HEK293 (cell line): ENCODE results near the gene SPTLC2.

Source experiments
- CTCF ChIA-PET: fragments of 350-600 bp; formaldehyde crosslinking; extraction: SDS; loops from one replicate; lab custom pipeline; 2021; ENCODE audit warnings: antibody characterized with exemption; lab: Yijun Ruan, JAX
- POLR2A ChIA-PET: fragments of 300-600 bp; formaldehyde crosslinking; extraction: SDS; loops from one replicate; lab custom pipeline; 2020; ENCODE audit warnings: antibody characterized with exemption, inconsistent platforms; lab: Yijun Ruan, JAX
- H3K27ac ChIP-seq: fragments of 200-500 bp; sonication (Bioruptor generic); 2 replicates; pipeline ENCODE4 v1.5.1; 2014; ENCODE audit warnings: low read depth, low read length, control low read depth, inconsistent platforms; ENCODE audit errors: extremely low read depth
- H3K36me3 ChIP-seq, 2 experiments: fragments of 200-500 bp in 1 of 2; sonication (Bioruptor generic) in 1 of 2; 1 replicate in 1 of 2; 2 replicates in 1 of 2; pipeline ENCODE4 v1.5.1; 2014 to 2017; ENCODE audit warnings: inconsistent platforms in 2 of 2, low read length in 2 of 2; ENCODE audit not compliant: control insufficient read depth in 2 of 2, insufficient read depth in 1 of 2
- H3K4me1 ChIP-seq: fragments of 200-500 bp; sonication (Bioruptor generic); 2 replicates; pipeline ENCODE4 v1.5.1; 2014; ENCODE audit warnings: mild to moderate bottlenecking, low read length, inconsistent platforms; ENCODE audit not compliant: control insufficient read depth, insufficient read depth
- H3K4me3 ChIP-seq: 2 replicates; pipeline ENCODE4 v1.5.1; 2011; ENCODE audit warnings: low read depth, mild to moderate bottlenecking, control low read depth, low read length, moderate library complexity
- H3K9me3 ChIP-seq: fragments of 200-500 bp; sonication (Bioruptor generic); 2 replicates; pipeline ENCODE4 v1.5.1; 2014; ENCODE audit warnings: low read depth, low read length, inconsistent platforms; ENCODE audit not compliant: control insufficient read depth, insufficient read depth
- BCL11A ChIP-seq: fragments of 450-650 bp; formaldehyde crosslinking; IDR thresholded peaks from 2 replicates; pipeline ENCODE4 v1.5.1; 2016; ENCODE audit warnings: low read depth, missing biosample characterization, missing genetic modification characterization
- EGR2 ChIP-seq: fragments of 450-650 bp; formaldehyde crosslinking; IDR thresholded peaks from 2 replicates; pipeline ENCODE4 v1.5.1; 2016; ENCODE audit warnings: low read depth, missing biosample characterization, missing genetic modification characterization
- HOXC10 ChIP-seq: sonication (generic); formaldehyde crosslinking; IDR thresholded peaks from 2 replicates; pipeline ENCODE4 v1.8.1; 2023; ENCODE audit warnings: mild to moderate bottlenecking, missing genetic modification reagents
- PRDM10 ChIP-seq: fragments of 450-650 bp; formaldehyde crosslinking; IDR thresholded peaks from 2 replicates; pipeline ENCODE4 v1.5.1; 2016; ENCODE audit warnings: missing biosample characterization, missing genetic modification characterization
- REST ChIP-seq: fragments of 450-650 bp; formaldehyde crosslinking; IDR thresholded peaks from 2 replicates; pipeline ENCODE4 v1.5.1; 2016; ENCODE audit warnings: missing biosample characterization, missing genetic modification characterization
- TRIM28 ChIP-seq: IDR thresholded peaks from 2 replicates; pipeline ENCODE4 v1.6.1; 2011; ENCODE audit warnings: low read length, control low read depth, borderline replicate concordance
- WT1 ChIP-seq: fragments of 450-650 bp; formaldehyde crosslinking; IDR thresholded peaks from 2 replicates; pipeline ENCODE4 v1.5.1; 2016; ENCODE audit warnings: missing biosample characterization, missing genetic modification characterization
- ZBTB49 ChIP-seq: fragments of 450-650 bp; formaldehyde crosslinking; IDR thresholded peaks from 2 replicates; pipeline ENCODE4 v1.5.1; 2016; ENCODE audit warnings: missing biosample characterization, missing genetic modification characterization, low read depth
- ZIC2 ChIP-seq: fragments of 450-650 bp; formaldehyde crosslinking; IDR thresholded peaks from 2 replicates; pipeline ENCODE4 v1.5.1; 2016; ENCODE audit warnings: missing biosample characterization, missing genetic modification characterization
- ZNF16 ChIP-seq: fragments of 450-650 bp; formaldehyde crosslinking; IDR thresholded peaks from 2 replicates; pipeline ENCODE4 v1.5.1; 2016; ENCODE audit warnings: low read depth, missing biosample characterization, missing genetic modification characterization
- ZNF169 ChIP-seq: fragments of 450-650 bp; formaldehyde crosslinking; IDR thresholded peaks from 2 replicates; pipeline ENCODE4 v1.5.1; 2016; ENCODE audit warnings: missing biosample characterization, missing genetic modification characterization
- ZNF19 ChIP-seq: fragments of 450-650 bp; formaldehyde crosslinking; IDR thresholded peaks from 2 replicates; pipeline ENCODE4; 2016; ENCODE audit warnings: missing biosample characterization, missing genetic modification characterization, low read depth
- ZNF341 ChIP-seq: fragments of 450-650 bp; formaldehyde crosslinking; IDR thresholded peaks from 2 replicates; pipeline ENCODE4; 2016; ENCODE audit warnings: low read depth, missing biosample characterization, missing genetic modification characterization
- ZNF48 ChIP-seq: fragments of 450-650 bp; formaldehyde crosslinking; IDR thresholded peaks from 2 replicates; pipeline ENCODE4 v1.5.1; 2016; ENCODE audit warnings: missing biosample characterization, missing genetic modification characterization
- ZNF530 ChIP-seq: fragments of 450-650 bp; formaldehyde crosslinking; IDR thresholded peaks from 2 replicates; pipeline ENCODE4 v1.5.1; 2016; ENCODE audit warnings: low read depth, missing biosample characterization, missing genetic modification characterization
- ZNF549 ChIP-seq: fragments of 450-650 bp; IDR thresholded peaks from 2 replicates; pipeline ENCODE4 v1.5.1; 2018; ENCODE audit warnings: missing biosample characterization, missing genetic modification characterization, mild to moderate bottlenecking, inconsistent platforms, moderate library complexity
- ZNF596 ChIP-seq: fragments of 450-650 bp; IDR thresholded peaks from 2 replicates; pipeline ENCODE4 v1.5.0; 2018; ENCODE audit warnings: missing biosample characterization, mild to moderate bottlenecking, missing genetic modification characterization, moderate library complexity
- ZNF629 ChIP-seq: fragments of 450-650 bp; formaldehyde crosslinking; IDR thresholded peaks from 2 replicates; pipeline ENCODE4 v1.5.1; 2017; ENCODE audit warnings: missing biosample characterization, missing genetic modification characterization
- ZNF645 ChIP-seq: fragments of 450-650 bp; formaldehyde crosslinking; IDR thresholded peaks from 2 replicates; pipeline ENCODE4; 2016; ENCODE audit warnings: missing biosample characterization, missing genetic modification characterization
- ZNF704 ChIP-seq: fragments of 450-650 bp; formaldehyde crosslinking; IDR thresholded peaks from 2 replicates; pipeline ENCODE4 v1.5.1; 2016; ENCODE audit warnings: missing biosample characterization, missing genetic modification characterization
- ZSCAN18 ChIP-seq: fragments of 450-650 bp; formaldehyde crosslinking; IDR thresholded peaks from 2 replicates; pipeline ENCODE4 v1.5.1; 2016; ENCODE audit warnings: missing biosample characterization, missing genetic modification characterization
- ZSCAN23 ChIP-seq: fragments of 450-650 bp; formaldehyde crosslinking; IDR thresholded peaks from 2 replicates; pipeline ENCODE4 v1.5.1; 2016; ENCODE audit warnings: missing biosample characterization, missing genetic modification characterization

SPTLC2 gene

GRCh38 chr14:77570706-77571268 lies 45.6 kb downstream of the SPTLC2 start (continued):
- TF ChIP-seq ZNF169 (tag by site-specific recombination) (no peak), ZNF19 (tag by site-specific recombination) (no peak), ZNF48 (no peak), TRIM28 (no peak), ZNF629 (tag by site-specific recombination) (no peak), BCL11A (no peak), REST (tag by site-specific recombination) (no peak), ZNF530 (tag by site-specific recombination) (no peak), ZBTB49 (no peak), ZIC2 (tag by site-specific recombination) (peak; percentile 35; the same call in 1 of the 2 replicates), ZNF341 (no peak), WT1 (tag by site-specific recombination) (peak; percentile 75), ZNF596 (no peak), ZSCAN18 (tag by site-specific recombination) (no peak), EGR2 (no peak), PRDM10 (no peak)

- peaks cover 4% of the 10 kb centered on the region; the same call in 1 of the 2 replicates for H3K4me1 ChIP-seq
- no peak overlapping the region for H3K4me3 ChIP-seq
- H3K27ac ChIP-seq: no peak overlapping the region
- no peaks in the 10 kb centered on the region for H3K9me3 ChIP-seq
- ChIA-PET POLR2A (interaction anchor here (0.8 kb wide), 1 partner anchor 627 kb away, joined by 4 read pairs; no protein-coding TSS in a partner anchor), CTCF (interaction anchor here (0.6 to 1.7 kb wide), 4 partner anchors 14 to 265 kb away, joined by 3 to 6 read pairs (median 4); no protein-coding TSS in a partner anchor)
- H3K36me3 ChIP-seq: peaks cover 11 to 23% of the 10 kb centered on the region in 2 experiments
- TF ChIP-seq ZNF704 (tag by site-specific recombination) (no peak), ZNF549 (tag by site-specific recombination) (no peak), ZNF16 (tag by site-specific recombination) (no peak), HOXC10 (CRISPR knock-in tag) (no peak), ZSCAN23 (tag by site-specific recombination) (no peak), ZNF645 (no peak)
These were observed 50.5 kb downstream of the SPTLC2 start for GRCh38 chr14:77565994-77566305.
